Cardiac fibroblast (primary cell): Measurements from ENCODE around the gene IRF7.

Experiments
- DNase-seq, 2 donors: peaks; one replicate each; pipeline versions ENCODE4 v3.0.0 to v3.0.0-alpha.2; 2010; ENCODE audit warnings: low read depth in 2 of 2
- H3K4me3 ChIP-seq, 2 donors: replicated peaks in 1 of 2; 1 replicate in 1 of 2; 2 replicates in 1 of 2; pipeline ENCODE4 v1.5.1; 2011; ENCODE audit warnings: low read depth in 2 of 2, low read length in 2 of 2, mild to moderate bottlenecking in 2 of 2, moderate library complexity in 1 of 2
- TF ChIP-seq, protein P1 (sequence below): IDR thresholded peaks from one replicate; pipeline ENCODE4 v1.5.1; 2011; ENCODE audit warnings: low read depth, mild to moderate bottlenecking, low read length, inconsistent platforms

IRF7 gene

DNA sequence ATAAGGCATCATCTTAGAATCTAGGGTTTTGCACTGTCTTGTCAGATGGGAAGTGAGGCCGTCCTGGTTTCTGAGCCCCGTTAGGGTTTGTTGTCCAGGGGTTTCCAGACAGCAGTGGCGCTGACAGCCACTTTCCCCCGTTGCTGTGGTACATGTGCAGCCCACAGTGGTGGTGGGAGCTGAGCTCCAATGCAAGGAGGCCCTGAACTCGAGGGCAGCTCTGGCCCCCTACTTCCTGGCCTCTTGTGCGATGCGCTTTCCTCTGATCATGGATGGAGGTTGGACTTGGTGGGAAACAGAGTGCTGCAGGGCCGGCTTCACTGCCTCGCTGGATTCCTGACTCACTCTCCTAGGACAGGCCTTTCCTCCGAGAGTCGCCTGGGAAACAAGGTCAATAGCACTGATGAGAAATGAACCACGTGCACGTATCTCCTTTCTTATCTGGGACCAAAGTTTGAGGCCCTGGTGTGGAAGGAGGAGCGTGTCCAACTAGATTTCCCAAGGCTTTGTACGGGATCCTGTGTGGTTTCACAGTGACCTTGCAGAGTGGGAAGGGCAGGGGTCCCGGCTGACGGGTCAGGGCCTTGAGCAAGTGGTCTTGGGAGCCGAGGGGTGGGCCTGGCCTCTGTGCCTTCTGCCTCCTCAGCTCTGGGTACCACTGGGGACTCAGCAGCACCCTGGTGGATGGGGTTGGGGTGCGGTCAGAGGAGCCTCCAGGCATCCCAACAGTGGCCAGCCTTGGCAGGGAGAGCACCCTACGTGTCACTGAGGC is 35.7 kb downstream of the IRF7 start:
- DNase-seq: peak; percentile 32 to 38
- TF ChIP-seq, protein P1, sequence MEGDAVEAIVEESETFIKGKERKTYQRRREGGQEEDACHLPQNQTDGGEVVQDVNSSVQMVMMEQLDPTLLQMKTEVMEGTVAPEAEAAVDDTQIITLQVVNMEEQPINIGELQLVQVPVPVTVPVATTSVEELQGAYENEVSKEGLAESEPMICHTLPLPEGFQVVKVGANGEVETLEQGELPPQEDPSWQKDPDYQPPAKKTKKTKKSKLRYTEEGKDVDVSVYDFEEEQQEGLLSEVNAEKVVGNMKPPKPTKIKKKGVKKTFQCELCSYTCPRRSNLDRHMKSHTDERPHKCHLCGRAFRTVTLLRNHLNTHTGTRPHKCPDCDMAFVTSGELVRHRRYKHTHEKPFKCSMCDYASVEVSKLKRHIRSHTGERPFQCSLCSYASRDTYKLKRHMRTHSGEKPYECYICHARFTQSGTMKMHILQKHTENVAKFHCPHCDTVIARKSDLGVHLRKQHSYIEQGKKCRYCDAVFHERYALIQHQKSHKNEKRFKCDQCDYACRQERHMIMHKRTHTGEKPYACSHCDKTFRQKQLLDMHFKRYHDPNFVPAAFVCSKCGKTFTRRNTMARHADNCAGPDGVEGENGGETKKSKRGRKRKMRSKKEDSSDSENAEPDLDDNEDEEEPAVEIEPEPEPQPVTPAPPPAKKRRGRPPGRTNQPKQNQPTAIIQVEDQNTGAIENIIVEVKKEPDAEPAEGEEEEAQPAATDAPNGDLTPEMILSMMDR: no peak
- H3K4me3 ChIP-seq: no peak overlapping the region

DNA sequence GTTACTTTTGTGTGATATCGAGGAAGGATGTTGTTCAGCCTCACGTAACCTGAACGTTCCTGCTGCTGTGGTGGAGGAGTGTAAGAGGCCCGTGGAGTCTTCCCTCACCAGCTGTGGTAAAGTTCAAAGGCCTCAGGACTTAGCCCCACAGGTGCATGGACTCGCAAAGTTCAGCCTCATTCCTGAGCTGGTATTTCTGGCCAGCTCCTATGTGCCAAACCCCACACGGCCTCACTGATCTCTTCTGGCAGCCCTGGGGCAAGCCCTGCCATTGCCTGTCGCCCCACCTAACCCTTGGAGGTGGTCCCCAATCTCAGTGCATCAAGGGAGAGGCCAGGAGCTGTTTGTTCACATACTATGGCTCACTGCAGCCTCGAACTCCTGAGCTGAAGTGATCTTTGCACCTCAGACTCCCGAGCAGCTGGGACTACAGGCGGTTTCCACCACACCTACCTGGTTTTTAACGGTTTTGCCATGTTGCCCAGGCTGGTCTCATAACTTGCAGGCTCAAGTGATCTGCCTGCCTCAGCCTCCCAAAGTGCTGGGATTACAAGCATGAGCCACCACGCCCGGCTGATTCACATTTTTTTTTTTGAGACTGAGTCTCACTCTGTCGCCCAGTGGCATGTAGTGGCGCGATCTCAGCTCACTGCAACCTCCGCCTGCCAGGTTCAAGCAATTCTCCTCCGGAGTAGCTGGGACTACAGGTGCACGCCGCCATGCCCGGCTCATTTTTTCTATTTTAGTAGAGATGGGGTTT is 37.3 kb downstream of the IRF7 start:
- DNase-seq: no peak

DNA sequence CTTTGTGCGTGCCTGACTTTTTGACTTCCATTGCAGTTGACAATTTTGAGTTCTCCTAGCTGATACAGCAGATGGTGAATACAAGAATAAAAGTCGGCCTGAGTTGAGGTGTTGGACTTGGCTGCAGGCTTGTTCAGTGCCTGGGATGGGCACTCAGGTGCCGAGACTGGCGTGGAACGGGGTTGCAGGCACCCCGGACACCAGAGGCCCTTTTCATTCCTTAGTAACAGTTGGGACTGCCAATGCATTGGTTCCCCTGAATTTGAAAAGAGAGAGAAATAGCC is 38.2 kb downstream of the IRF7 start:
- TF ChIP-seq, protein P1: no peak
- H3K4me3 ChIP-seq: peak overlapping the region; percentile 86 to 98
- no peak for DNase-seq

More for the DNA sequence above, 37.3 kb downstream of the IRF7 start:
- peak overlapping the region; percentile 3 to 98 for H3K4me3 ChIP-seq
- TF ChIP-seq, protein P1: no peak

DNA sequence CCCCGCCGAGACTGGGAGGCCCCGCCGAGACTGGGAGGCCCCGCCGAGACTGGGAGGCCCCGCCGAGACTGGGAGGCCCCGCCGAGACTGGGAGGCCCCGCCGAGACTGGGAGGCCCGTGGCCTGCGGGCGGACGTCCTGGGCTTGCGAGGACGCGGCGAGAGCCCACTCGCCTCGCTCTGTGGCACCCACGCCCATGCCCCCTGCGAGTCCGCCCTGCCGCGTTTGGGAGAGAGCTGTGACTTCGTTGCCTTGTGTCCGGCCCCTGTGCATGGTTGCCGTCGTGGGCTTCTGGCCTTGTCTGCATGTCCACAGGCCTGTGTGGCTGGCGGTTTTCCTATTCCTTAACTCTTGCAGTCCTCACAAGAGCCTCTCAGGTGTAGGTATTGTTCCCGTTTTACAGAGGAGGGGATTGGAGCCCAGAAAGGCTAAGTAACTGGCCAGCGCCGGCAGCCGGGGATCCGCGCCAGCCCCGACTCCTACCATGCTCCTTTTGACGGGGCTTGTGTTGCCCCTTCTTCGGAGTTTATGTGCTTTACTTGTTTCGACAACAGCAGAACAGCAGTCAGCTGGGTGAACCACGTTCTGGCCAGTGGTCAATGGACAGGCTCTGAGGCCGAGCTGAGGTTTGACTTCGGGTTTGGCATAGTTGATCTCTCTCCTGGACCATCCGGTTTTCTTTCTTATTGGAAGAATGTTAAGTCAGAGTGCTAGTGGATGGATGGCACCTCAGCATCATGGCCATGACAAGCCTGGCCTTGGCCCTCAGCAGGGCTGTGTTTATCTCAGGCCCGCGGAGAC is 38.7 kb downstream of the IRF7 start:
- DNase-seq: no peak
- TF ChIP-seq, protein P1: no peak
- H3K4me3 ChIP-seq: peak overlapping the region; percentile 86 to 98

DNA sequence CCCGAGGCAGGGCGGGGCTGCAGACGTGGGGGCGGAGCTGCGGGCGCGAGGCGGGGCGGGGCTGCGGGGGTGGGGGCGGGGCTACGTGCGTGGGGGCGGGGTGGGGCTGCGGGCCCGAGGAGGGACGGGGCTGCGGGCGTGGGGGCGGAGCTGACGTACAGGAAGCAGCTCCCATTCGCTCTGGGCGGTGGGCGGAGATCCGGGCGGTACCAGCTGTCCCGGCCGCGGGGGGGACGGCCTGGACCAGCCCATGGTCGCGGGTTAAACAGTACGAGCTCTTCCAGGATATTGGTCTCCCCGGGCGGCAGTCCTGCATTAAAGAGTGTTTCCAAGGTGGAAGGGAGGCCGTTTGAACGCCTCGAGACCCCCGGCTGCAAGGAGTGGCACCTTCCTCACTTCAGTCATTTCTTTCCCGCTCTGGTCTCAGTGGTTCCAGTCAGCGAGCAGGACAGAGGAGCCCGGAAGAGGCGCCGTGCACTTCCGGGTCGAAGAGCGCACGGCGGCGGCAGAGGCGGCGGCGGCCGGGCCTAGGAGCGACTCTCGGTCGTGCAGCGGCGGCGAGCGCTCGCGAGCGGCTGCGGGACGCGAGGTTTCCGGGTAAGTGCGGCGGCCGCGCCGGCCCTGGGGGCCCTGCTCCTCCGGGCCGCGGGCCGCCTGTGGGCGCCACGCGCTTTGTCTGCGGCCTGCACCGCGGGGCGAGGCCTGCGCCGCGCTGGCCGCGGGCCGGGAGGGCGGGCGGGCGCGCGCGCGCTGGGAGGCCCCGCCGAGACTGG is 39.6 kb downstream of the IRF7 start, which contains the start of gene PHRF1:
Gene PHRF1, plus strand, starts transcription at position 475 of the 773 bp plus-strand sequence. CDS start 5,043 bp downstream, outside the sequence.
- TF ChIP-seq, protein P1: no peak
- peak within 1 kb of the TSS; percentile 86 to 98 for H3K4me3 ChIP-seq
- peak; percentile 96 to 97 for DNase-seq
